Smooth muscle cell (in vitro differentiated cells): ENCODE results near the gene SRPK1. TPM values are rescaled to one million over a fixed set of nuclear protein-coding genes. Genes with fewer than 3 reads are reported as not detected.

ENCODE experiments used
- DNase-seq: peaks from one replicate; lab custom pipeline; 2025; ENCODE audit not compliant: unreplicated experiment; lab: John Stamatoyannopoulos, UW
- H2AFZ ChIP-seq: fragments of 200-600 bp; sonication (generic); 2 replicates; pipeline ENCODE4 v1.6.0; 2016; ENCODE audit warnings: antibody characterized with exemption, low read depth, mild to moderate bottlenecking
- H3F3A ChIP-seq: fragments of 200-600 bp; sonication (generic); 2 replicates; pipeline ENCODE4 v1.6.0; 2017; ENCODE audit warnings: antibody characterized with exemption, low read depth
- H3K27ac ChIP-seq: fragments of 200-600 bp; sonication (generic); 2 replicates; pipeline ENCODE4 v1.5.1; 2016; ENCODE audit warnings: low read depth, mild to moderate bottlenecking
- H3K27me3 ChIP-seq: fragments of 200-600 bp; sonication (generic); 2 replicates; pipeline ENCODE4 v1.6.1; 2016; ENCODE audit warnings: low read depth, mild to moderate bottlenecking
- H3K36me3 ChIP-seq: fragments of 200-600 bp; sonication (generic); 2 replicates; pipeline ENCODE4 v1.5.1; 2016; ENCODE audit warnings: low read depth
- H3K4me1 ChIP-seq: fragments of 200-600 bp; sonication (generic); 2 replicates; pipeline ENCODE4 v1.5.1; 2016; ENCODE audit warnings: low read depth
- H3K4me2 ChIP-seq: fragments of 200-600 bp; sonication (generic); 2 replicates; pipeline ENCODE4 v1.6.0; 2016; ENCODE audit warnings: mild to moderate bottlenecking
- H3K4me3 ChIP-seq: fragments of 200-600 bp; sonication (generic); 2 replicates; pipeline ENCODE4 v1.5.1; 2016; ENCODE audit warnings: mild to moderate bottlenecking
- H3K79me2 ChIP-seq: fragments of 200-600 bp; sonication (generic); 2 replicates; pipeline ENCODE4 v1.6.0; 2016; ENCODE audit warnings: low read depth, mild to moderate bottlenecking
- H3K9ac ChIP-seq: fragments of 200-600 bp; sonication (generic); 2 replicates; pipeline ENCODE4 v1.6.0; 2016; ENCODE audit warnings: low read depth
- H3K9me3 ChIP-seq: fragments of 200-600 bp; sonication (generic); replicated peaks from 2 replicates; pipeline ENCODE4 v1.5.1; 2016; ENCODE audit warnings: low read depth
- H4K20me1 ChIP-seq: fragments of 200-600 bp; sonication (generic); 2 replicates; pipeline ENCODE4 v1.6.0; 2016; ENCODE audit warnings: low read depth
- CTCF ChIP-seq: fragments of 200-600 bp; sonication (generic); IDR thresholded peaks from 2 replicates; pipeline ENCODE4 v1.5.1; 2017; ENCODE audit warnings: borderline replicate concordance, mild to moderate bottlenecking, antibody characterized with exemption; ENCODE audit not compliant: insufficient read depth, poor library complexity, severe bottlenecking
- WGBS: methylation state at CpG from one replicate; pipeline ENCODE4 v1.1.7; 2016; ENCODE audit warnings: low lambda C conversion rate; 5-methylcytosine and 5-hydroxymethylcytosine counted together
- polyA plus RNA-seq: library from polyadenylated mRNA; unstranded; fragments of >200 nt; fragmentation: Nextera tagmentation; extraction: Ambion mirVana; gene quantifications from 2 replicates; pipeline ENCODE4 v1.2.1, GENCODE V29; 2016
- total RNA-seq: library from RNA; depleted of rRNA; stranded (reverse); fragments of >200 nt; gene quantifications from 2 replicates; pipeline ENCODE4 v1.2.3, GENCODE V29; 2014

SRPK1 gene
- total and polyA plus RNA-seq, 2 experiments from 2014 or later, result 28.2 to 45.7 TPM

DNA sequence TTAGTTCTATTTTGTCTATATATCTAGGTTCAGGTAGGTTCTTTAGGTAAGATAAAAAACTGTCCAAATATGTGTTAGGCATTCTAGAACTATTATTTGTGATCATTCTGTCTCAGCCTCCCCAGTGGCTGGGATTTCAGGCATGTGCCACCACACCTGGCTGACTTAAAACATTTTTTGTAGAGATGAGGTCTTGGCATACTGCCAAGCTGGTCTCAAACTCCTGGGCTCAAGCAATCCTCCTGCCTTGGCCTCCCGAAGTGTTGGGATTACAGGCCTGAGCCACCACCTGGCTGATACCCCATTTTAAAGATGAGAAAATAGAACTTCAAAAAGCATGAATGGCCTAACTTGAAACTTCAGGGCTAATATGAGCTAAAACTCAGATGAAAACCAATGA is 81.9 kb downstream of the SRPK1 start:
- H3K4me3 ChIP-seq, result no peak overlapping the region
- H3K4me1 ChIP-seq, result no peaks in the 10 kb centered on the region
- H3K27me3 ChIP-seq, result no peaks in the 10 kb centered on the region
- H3K9me3 ChIP-seq, result no peaks in the 10 kb centered on the region
- 68% methylated on average over 1 of the region's 1 CpG for WGBS
- H2AFZ ChIP-seq, result no peak overlapping the region
- no peaks in the 10 kb centered on the region for H3F3A ChIP-seq
- no peak overlapping the region for H3K4me2 ChIP-seq
- H3K27ac ChIP-seq, result no peak overlapping the region
- no peaks in the 10 kb centered on the region for H3K79me2 ChIP-seq
- DNase-seq, result no peak
- no peak for TF ChIP-seq CTCF
- peaks cover 7% of the 10 kb centered on the region for H3K36me3 ChIP-seq
- no peak overlapping the region for H3K9ac ChIP-seq
- no peaks in the 10 kb centered on the region for H4K20me1 ChIP-seq

- TF ChIP-seq CTCF, result no peak
- no peaks in the 10 kb centered on the region for H3K9me3 ChIP-seq
These were observed 87.4 kb downstream of the SRPK1 start for GRCh38 chr6:35833536-35833935.

GRCh38 chr6:35831257-35832007 is 89.5 kb downstream of the SRPK1 start:
- H3K9ac ChIP-seq, result no peak overlapping the region
- peaks cover 7% of the 10 kb centered on the region for H3F3A ChIP-seq
- no peak overlapping the region for H3K4me2 ChIP-seq
- H3K79me2 ChIP-seq, result no peaks in the 10 kb centered on the region
- no peaks in the 10 kb centered on the region for H3K9me3 ChIP-seq
- no peak overlapping the region for H3K27ac ChIP-seq
- WGBS, result 95% methylated on average over 5 of the region's 5 CpGs
- H3K4me3 ChIP-seq, result no peak overlapping the region
- H3K4me1 ChIP-seq, result no peaks in the 10 kb centered on the region
- no peak for TF ChIP-seq CTCF
- no peak overlapping the region for H2AFZ ChIP-seq
- H3K27me3 ChIP-seq, result no peaks in the 10 kb centered on the region
- no peaks in the 10 kb centered on the region for H4K20me1 ChIP-seq
- no peak for DNase-seq
- H3K36me3 ChIP-seq, result no peaks in the 10 kb centered on the region

More at GRCh38 chr6:35833536-35833935, 87.4 kb downstream of the SRPK1 start:
- Histone ChIP-seq H3F3A (peaks cover 7% of the 10 kb centered on the region), H3K9ac (no peak overlapping the region), H3K27ac (no peak overlapping the region), H3K36me3 (no peaks in the 10 kb centered on the region), H3K79me2 (no peaks in the 10 kb centered on the region), H4K20me1 (no peaks in the 10 kb centered on the region), H2AFZ (no peak overlapping the region), H3K27me3 (no peaks in the 10 kb centered on the region), H3K4me1 (no peaks in the 10 kb centered on the region), H3K4me3 (no peak overlapping the region), H3K4me2 (no peak overlapping the region)
- 95% methylated on average over 7 of the region's 7 CpGs for WGBS
- no peak for DNase-seq

- WGBS, result 96% methylated on average over 5 of the region's 5 CpGs
These were observed 91.6 kb downstream of the SRPK1 start for GRCh38 chr6:35829306-35829705.

More at GRCh38 chr6:35829306-35829705, 91.6 kb downstream of the SRPK1 start:
- no peak for DNase-seq
- H3K4me1 ChIP-seq, result no peaks in the 10 kb centered on the region
- H3K9me3 ChIP-seq, result no peaks in the 10 kb centered on the region
- no peak overlapping the region for H2AFZ ChIP-seq
- no peaks in the 10 kb centered on the region for H3K27me3 ChIP-seq
- H4K20me1 ChIP-seq, result no peaks in the 10 kb centered on the region
- H3K4me3 ChIP-seq, result no peak overlapping the region
- H3K36me3 ChIP-seq, result no peaks in the 10 kb centered on the region
- no peaks in the 10 kb centered on the region for H3K79me2 ChIP-seq
- H3F3A ChIP-seq, result peaks cover 7% of the 10 kb centered on the region
- no peak overlapping the region for H3K27ac ChIP-seq
- no peak overlapping the region for H3K9ac ChIP-seq
- no peak overlapping the region for H3K4me2 ChIP-seq
- TF ChIP-seq CTCF, result no peak
